PC-3 (cell line): ENCODE data around the gene DOLK.

Experiments used
- CTCF ChIP-seq: fragments of 300-600 bp; sonication (generic); conservative IDR thresholded peaks from 2 replicates; pipeline ENCODE4 v1.5.1; 2017; ENCODE audit warnings: antibody characterized with exemption, low read depth, mild to moderate bottlenecking, low read length
- EZH2 ChIP-seq: fragments of 300-600 bp; sonication (generic); IDR thresholded peaks from one replicate; pipeline ENCODE4 v1.6.1; 2017; ENCODE audit warnings: antibody characterized with exemption, mild to moderate bottlenecking, low read length; ENCODE audit not compliant: unreplicated experiment

- TF ChIP-seq CTCF = no peak
- no peak for TF ChIP-seq EZH2
Measured at GRCh38 chr9:128995791-128996190, 48.4 kb upstream of the DOLK start.
